OCI-LY1 (cell line): Measurements from ENCODE around the gene TEX26.

ENCODE experiments used
- H2AFZ ChIP-seq: fragments of 200-600 bp; sonication (generic), shearing (Covaris generic); 2 replicates; pipeline ENCODE4 v1.6.0; 2014; ENCODE audit warnings: antibody characterized with exemption, mild to moderate bottlenecking, low read length
- H3F3A ChIP-seq: fragments of 200-600 bp; sonication (generic), shearing (Covaris generic); 2 replicates; pipeline ENCODE4 v1.6.0; 2014; ENCODE audit warnings: mild to moderate bottlenecking, antibody characterized with exemption, low read length, moderate library complexity; ENCODE audit not compliant: insufficient read depth
- H3K27ac ChIP-seq: fragments of 200-600 bp; sonication (generic); 2 replicates; pipeline ENCODE4 v1.5.1; 2014; ENCODE audit warnings: low read length, mixed run types, mild to moderate bottlenecking, low read depth; ENCODE audit not compliant: poor library complexity, severe bottlenecking
- H3K27me3 ChIP-seq: fragments of 200-600 bp; sonication (generic); 2 replicates; pipeline ENCODE4 v1.6.0; 2014; ENCODE audit warnings: antibody characterized with exemption, mild to moderate bottlenecking, low read length, moderate library complexity; ENCODE audit not compliant: insufficient read depth
- H3K36me3 ChIP-seq: fragments of 200-600 bp; sonication (generic); 2 replicates; pipeline ENCODE4 v1.6.1; 2014; ENCODE audit warnings: mild to moderate bottlenecking, antibody characterized with exemption, low read length, moderate library complexity, mixed read lengths; ENCODE audit not compliant: insufficient read depth
- H3K4me1 ChIP-seq: fragments of 200-600 bp; sonication (generic); 2 replicates; pipeline ENCODE4 v1.5.1; 2014; ENCODE audit warnings: mild to moderate bottlenecking, low read length, moderate library complexity; ENCODE audit not compliant: insufficient read depth, severe bottlenecking
- H3K4me2 ChIP-seq: fragments of 200-600 bp; sonication (generic), shearing (Covaris generic); 2 replicates; pipeline ENCODE4 v1.6.1; 2014; ENCODE audit warnings: low read length
- H3K4me3 ChIP-seq: fragments of 200-600 bp; sonication (generic); 2 replicates; pipeline ENCODE4 v1.5.1; 2014; ENCODE audit warnings: low read length, low read depth, mild to moderate bottlenecking, mixed read lengths; ENCODE audit not compliant: poor library complexity, severe bottlenecking
- H3K79me2 ChIP-seq: fragments of 200-600 bp; shearing (Covaris generic); 2 replicates; pipeline ENCODE4 v1.6.1; 2016; ENCODE audit warnings: mixed run types, low read length, mixed read lengths; ENCODE audit not compliant: insufficient read depth
- H3K9ac ChIP-seq: fragments of 200-600 bp; sonication (generic), shearing (Covaris generic); 2 replicates; pipeline ENCODE4 v1.6.1; 2014; ENCODE audit warnings: mild to moderate bottlenecking, low read length, mixed read lengths
- H3K9me2 ChIP-seq: fragments of 200-600 bp; sonication (generic), shearing (Covaris generic); 2 replicates; pipeline ENCODE4 v1.6.1; 2014; ENCODE audit warnings: low read depth, mild to moderate bottlenecking, low read length, mixed read lengths
- H3K9me3 ChIP-seq: fragments of 200-600 bp; shearing (Covaris generic); 2 replicates; pipeline ENCODE4 v1.6.1; 2014; ENCODE audit warnings: low read length, mixed read lengths
- H4K20me1 ChIP-seq: fragments of 200-600 bp; sonication (generic), shearing (Covaris generic); 2 replicates; pipeline ENCODE4 v1.6.0; 2016; ENCODE audit warnings: mild to moderate bottlenecking, low read length; ENCODE audit not compliant: insufficient read depth
- CTCF ChIP-seq: fragments of 200-600 bp; sonication (generic), shearing (Covaris generic); IDR thresholded peaks from 2 replicates; pipeline ENCODE4 v1.5.1; 2017; ENCODE audit warnings: mild to moderate bottlenecking, antibody characterized with exemption, low read length, moderate library complexity, mixed read lengths
- EZH2 ChIP-seq: fragments of 200-600 bp; sonication (generic), shearing (Covaris generic); IDR thresholded peaks from 2 replicates; pipeline ENCODE4 v1.8.0; 2017; ENCODE audit warnings: borderline replicate concordance, mixed run types, mild to moderate bottlenecking, antibody characterized with exemption, low read length, moderate library complexity, mixed read lengths

TEX26 gene

GRCh38 chr13:30995331-30995730, 62.9 kb downstream of the TEX26 start:
- TF ChIP-seq EZH2 (no peak), CTCF (no peak)
- no peaks in the 10 kb centered on the region for H3K9me2 ChIP-seq
- H3K4me1 ChIP-seq = no peaks in the 10 kb centered on the region
- no peaks in the 10 kb centered on the region for H3K79me2 ChIP-seq
- no peaks in the 10 kb centered on the region for H3K9me3 ChIP-seq
- no peaks in the 10 kb centered on the region for H4K20me1 ChIP-seq
- no peaks in the 10 kb centered on the region for H3F3A ChIP-seq
- H3K9ac ChIP-seq = no peak overlapping the region
- H3K4me3 ChIP-seq = no peak overlapping the region
- no peaks in the 10 kb centered on the region; the same call in 1 of the 2 replicates for H3K27me3 ChIP-seq
- H3K36me3 ChIP-seq = no peaks in the 10 kb centered on the region
- no peak overlapping the region for H2AFZ ChIP-seq
- H3K4me2 ChIP-seq = no peak overlapping the region
- no peak overlapping the region for H3K27ac ChIP-seq

- TF ChIP-seq CTCF (no peak), EZH2 (no peak)
- no peaks in the 10 kb centered on the region for H3F3A ChIP-seq
- H3K9ac ChIP-seq = no peak overlapping the region
- H3K79me2 ChIP-seq = no peaks in the 10 kb centered on the region
- no peaks in the 10 kb centered on the region for H3K9me3 ChIP-seq
- no peak overlapping the region for H3K4me3 ChIP-seq
- no peak overlapping the region for H3K4me2 ChIP-seq
- H3K4me1 ChIP-seq = no peaks in the 10 kb centered on the region
- H3K36me3 ChIP-seq = no peaks in the 10 kb centered on the region
- no peaks in the 10 kb centered on the region for H4K20me1 ChIP-seq
- no peak overlapping the region for H3K27ac ChIP-seq
- H3K27me3 ChIP-seq = no peaks in the 10 kb centered on the region; the same call in 1 of the 2 replicates
- no peak overlapping the region for H2AFZ ChIP-seq
- no peaks in the 10 kb centered on the region for H3K9me2 ChIP-seq
Observed at GRCh38 chr13:30997697-30998096, 65.2 kb downstream of the TEX26 start.

GRCh38 chr13:30998136-30999088, 66.0 kb downstream of the TEX26 start:
- Histone ChIP-seq H3K4me3 (no peak overlapping the region), H3K79me2 (no peaks in the 10 kb centered on the region), H3K4me2 (no peak overlapping the region), H3K27me3 (no peaks in the 10 kb centered on the region; the same call in 1 of the 2 replicates), H2AFZ (no peak overlapping the region), H3K36me3 (no peaks in the 10 kb centered on the region), H3K9me2 (no peaks in the 10 kb centered on the region), H3K27ac (no peak overlapping the region), H3K9me3 (no peaks in the 10 kb centered on the region), H3K4me1 (no peaks in the 10 kb centered on the region), H3F3A (no peaks in the 10 kb centered on the region), H3K9ac (no peak overlapping the region), H4K20me1 (no peaks in the 10 kb centered on the region)
- no peak for TF ChIP-seq EZH2

GRCh38 chr13:31000889-31001288, 68.4 kb downstream of the TEX26 start:
- no peaks in the 10 kb centered on the region for H3F3A ChIP-seq
- H3K79me2 ChIP-seq = no peaks in the 10 kb centered on the region
- no peaks in the 10 kb centered on the region for H3K4me1 ChIP-seq
- TF ChIP-seq CTCF (no peak), EZH2 (no peak)
- H3K36me3 ChIP-seq = no peaks in the 10 kb centered on the region
- no peaks in the 10 kb centered on the region; the same call in 1 of the 2 replicates for H3K27me3 ChIP-seq
- no peak overlapping the region for H3K4me3 ChIP-seq
- H3K9me2 ChIP-seq = no peaks in the 10 kb centered on the region
- no peak overlapping the region for H3K4me2 ChIP-seq
- no peaks in the 10 kb centered on the region for H3K9me3 ChIP-seq
- H2AFZ ChIP-seq = no peak overlapping the region
- no peak overlapping the region for H3K9ac ChIP-seq
- no peak overlapping the region for H3K27ac ChIP-seq
- no peaks in the 10 kb centered on the region for H4K20me1 ChIP-seq
